HG03342 (cell line): ENCODE measurements around the gene GTF3C5.
"Not testable (repeated sequence)": the region's sequence is repeated elsewhere in the genome, so short reads cannot be mapped to it uniquely, and the experiment has no call there.

ENCODE experiments used
- ATAC-seq: cut with Tn5 transposase; IDR thresholded peaks from one replicate; pipeline ENCODE4 v1.9.1; 2021; ENCODE audit warnings: mild to moderate bottlenecking, moderate library complexity; ENCODE audit not compliant: unreplicated experiment

GTF3C5 gene

DNA sequence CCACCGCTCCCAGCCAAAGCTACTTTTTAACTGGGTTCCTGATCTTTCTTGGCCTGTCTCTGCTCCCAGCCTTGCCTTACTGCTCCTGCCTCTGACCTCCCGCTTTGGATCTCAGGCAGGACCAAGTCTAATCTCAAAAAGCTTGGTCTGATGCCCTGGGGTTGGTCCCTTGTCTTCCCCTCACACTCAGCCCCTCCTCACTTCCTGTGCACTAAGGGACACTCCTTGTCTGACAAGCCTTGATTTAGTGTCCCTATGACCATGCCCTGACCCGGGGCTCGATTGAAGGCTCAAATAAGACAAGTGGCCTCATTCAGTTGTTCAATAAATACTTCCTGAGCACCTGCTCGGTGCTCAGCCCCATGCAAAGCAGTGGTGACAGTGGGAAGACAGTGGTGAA is 3.7 kb upstream of the GTF3C5 start:
- ATAC-seq, result no peak

DNA sequence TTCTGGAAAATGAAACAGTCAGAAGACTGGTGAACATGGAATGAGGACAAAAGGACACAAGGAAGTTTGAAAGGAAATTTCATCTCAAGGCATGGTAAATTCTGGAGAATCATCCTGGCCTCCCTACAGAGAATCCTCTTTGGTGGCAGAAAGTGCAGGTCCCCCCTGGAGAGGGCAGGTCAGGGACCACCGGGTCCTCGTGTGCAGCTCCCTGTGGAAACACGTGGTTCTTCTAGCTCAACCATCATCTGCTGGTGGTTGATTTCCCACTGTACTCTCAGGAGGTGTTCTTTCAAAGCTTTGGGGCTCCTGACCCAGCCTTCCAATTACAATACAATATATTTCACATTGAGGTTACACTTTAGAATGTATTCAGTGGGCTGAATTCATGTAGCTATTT is 2.6 kb upstream of the GTF3C5 start:
- no peak for ATAC-seq

DNA sequence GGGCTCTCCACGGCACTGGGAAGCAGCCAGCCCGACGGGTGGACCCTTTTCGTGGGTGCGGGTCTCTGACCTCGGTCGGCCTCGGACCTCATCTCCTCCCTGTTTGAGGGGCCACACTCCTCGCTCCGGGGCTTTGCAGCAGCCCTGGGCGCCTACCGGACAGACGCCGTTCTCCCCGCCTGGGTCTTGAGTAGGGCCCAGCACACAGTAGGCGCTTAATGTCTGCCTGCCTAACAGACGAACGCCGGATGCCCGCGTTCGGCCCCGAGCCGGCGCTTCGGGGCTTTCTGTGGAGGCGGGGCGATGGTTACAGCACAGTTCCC is 842 bp upstream of the GTF3C5 start:
- ATAC-seq, result peak; percentile 16

DNA sequence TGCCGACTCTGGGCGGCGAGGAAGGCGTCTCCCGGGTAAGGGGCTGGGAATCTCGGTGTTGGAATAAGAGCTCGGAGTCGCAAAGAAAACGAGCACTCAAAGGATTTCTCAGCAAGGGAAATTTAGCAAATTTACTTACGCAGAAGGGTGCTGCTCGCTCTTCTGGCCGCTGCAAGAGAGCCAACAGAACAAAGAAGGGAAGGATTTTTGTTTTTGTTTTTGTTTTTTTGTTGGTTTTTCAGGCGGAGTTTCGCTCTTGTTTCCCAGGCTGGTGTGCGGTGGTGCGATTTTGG is 279 bp downstream of the GTF3C5 start:
- ATAC-seq, result no peak

DNA sequence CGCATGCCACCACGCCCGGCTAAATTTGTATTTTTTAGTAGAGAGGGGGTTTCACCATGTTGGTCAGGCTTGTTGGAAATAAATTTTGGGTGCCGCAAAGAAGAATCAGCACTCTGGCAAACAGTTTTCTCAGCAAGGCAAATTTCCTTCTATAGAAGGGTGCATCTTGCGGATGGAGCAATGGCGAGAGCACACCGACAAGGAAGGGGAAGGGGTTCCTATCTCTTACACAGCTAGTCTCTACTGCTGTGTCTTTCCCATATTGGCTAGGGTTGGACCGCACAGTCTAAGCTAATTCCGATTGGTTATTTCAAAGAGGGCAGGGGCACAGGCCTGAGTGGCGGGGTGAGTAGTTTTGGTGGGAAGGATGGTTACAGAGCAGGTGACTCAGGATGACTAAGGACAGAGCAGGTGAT is 707 bp downstream of the GTF3C5 start:
- ATAC-seq, result no peak

DNA sequence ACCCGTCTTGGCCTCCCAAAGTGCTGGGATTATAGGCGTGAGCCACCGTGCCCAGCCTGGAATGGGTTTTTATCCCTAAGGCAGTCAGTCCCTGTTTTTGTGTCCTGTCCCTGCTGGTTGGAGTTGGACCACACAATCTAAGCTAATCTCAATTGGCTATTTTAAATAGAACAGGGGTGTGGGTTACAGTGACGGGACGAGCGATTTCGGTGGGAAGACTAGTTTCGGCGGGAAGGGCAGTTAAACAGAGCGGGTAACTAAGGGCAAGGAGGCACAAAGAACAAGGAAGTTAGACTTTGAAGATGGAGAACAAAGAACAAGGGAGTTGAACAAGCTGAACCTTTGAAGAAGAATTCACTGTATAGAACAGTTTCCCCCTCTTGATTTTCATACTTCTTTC is 1.4 kb downstream of the GTF3C5 start:
- ATAC-seq, result no peak

DNA sequence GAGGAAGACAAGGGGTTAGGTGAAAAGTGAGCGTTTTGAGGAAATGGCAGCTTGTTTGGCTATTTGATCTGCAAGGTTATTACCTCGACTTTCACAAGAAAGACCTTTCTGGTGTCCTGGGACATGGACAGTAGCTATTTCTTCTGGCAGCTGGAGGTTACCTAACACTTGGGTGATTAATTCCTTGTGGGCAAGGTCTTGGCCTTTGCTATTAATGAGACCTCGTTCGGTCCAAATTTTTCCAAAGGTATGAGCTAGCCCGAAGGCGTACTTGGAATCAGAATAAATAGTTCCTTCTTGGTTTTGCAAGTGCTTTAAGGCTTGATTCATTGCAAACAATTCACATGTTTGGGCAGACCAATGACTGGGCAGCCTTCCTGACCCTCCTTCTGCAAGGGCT is 4.9 kb downstream of the GTF3C5 start:
- no peak for ATAC-seq

DNA sequence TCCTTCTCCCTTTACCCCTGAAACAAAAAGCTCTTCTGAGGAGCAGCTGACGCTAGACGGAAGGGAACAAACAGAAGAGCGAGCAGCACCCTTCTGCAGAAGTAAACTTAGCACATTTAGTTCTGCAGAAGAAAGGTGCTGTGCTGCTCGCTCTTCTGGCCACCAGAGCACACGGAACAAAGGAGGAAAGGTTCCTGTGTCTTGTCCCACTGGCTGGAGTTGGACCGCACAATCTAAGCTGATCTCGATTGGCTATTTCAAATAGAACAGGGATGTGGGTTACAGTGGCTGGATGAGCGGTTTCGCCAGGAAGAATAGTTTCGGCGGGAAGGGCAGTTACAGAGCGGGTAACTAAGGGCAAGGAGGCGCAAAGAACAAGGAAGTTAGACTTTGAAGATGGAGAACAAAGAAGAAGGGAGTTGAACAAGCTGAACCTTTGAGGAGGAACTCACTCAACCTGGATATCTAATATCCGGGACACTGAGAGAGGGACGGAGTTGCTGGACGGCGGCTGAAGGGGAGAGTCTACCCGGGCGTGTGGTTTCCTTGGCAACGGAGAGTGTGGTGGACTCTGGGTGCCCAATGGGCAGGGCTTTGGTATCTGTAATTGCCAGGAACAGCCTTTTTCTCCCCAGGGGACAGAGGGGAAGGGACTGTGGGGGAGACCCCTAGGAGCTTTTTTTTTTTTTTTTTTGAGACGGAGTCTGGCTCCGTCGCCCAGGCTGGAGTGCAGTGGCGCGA is 7.1 kb downstream of the GTF3C5 start:
- no peak for ATAC-seq

DNA sequence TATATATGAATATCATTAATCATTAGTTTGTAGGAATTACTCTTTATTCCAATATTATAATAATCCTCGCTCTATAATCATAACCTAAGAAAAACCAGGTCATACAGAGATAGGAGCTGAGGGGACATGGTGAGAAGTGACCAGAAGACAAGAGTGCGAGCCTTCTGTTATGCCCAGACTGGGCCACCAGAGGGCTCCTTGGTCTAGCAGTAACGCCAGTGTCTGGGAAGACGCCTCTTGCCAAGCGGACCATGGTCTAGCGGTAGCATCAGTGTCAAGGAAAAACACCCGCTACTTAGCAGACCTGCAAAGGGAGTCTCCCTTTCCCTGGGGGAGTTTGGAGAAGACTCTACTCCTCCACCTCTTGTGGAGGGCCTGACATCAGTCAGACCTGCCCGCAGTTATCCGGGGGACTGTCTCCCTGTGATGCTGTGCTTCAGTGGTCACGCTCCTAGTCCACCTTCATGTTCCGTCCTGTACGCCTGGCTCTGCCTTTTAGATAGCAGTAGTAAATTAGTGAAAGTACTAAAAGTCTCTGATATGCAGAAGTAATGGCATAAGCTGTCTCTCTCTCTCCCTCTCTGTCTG is 10.2 kb downstream of the GTF3C5 start:
- ATAC-seq, result not testable (repeated sequence)

DNA sequence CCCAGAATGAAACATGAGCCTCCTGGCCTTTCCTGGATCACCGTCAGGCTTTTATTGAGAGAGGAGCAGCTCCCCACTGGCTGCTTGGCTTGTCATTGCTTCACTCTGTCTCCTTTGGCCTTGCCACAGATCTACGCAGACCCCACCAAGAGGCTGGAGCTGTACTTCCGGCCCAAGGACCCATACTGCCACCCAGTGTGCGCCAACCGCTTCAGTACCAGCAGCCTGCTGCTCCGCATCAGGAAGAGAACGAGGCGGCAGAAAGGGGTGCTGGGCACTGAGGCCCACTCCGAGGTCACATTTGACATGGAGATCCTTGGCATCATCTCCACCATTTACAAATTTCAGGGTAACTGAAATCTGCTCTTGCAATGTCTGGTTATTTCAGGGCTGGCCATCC is 11.2 kb downstream of the GTF3C5 start:
- no peak for ATAC-seq

DNA sequence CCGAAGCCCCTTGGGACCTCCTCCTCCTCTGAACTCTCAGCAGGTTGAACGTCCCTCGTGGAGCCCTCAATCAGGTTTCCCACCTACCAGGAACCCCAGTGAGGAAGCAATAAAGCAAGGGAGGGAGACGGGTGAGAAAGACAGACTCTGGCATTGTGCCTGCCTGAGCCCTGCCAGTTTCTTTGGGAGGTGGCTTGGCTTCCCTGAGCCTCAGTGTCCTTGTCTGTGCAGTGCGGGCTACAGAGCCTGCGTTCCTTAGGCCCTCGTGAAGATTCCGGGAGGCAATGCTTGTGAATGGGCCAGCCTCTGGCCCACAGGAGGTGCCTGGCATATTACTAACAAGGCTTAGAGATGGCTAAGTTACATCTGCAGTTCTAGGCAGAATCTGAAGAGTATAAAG is 11.9 kb downstream of the GTF3C5 start:
- ATAC-seq, result no peak

DNA sequence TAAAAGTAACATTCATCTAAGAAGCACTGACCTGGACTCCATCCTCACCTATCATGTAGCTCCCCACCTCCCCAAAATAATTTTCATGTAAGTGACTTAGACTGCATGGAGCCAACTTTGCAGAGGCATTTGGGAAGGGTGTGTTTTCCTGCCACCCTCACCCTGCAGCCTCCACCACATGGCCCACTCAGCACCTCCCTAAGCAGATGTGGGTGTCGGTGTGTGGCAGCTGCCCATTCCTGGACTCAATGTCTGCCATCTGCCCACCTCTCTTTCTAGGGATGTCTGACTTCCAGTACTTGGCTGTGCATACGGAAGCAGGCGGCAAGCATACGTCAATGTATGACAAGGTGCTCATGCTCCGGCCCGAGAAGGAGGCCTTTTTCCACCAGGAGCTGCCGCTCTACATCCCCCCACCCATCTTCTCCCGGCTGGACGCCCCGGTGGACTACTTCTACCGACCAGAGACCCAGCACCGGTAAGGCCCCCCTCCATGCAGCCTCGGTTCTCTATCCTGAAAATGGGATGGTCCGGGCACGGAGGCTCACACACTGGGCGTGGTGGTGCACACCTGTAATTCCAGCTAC is 12.7 kb downstream of the GTF3C5 start:
- ATAC-seq, result no peak

DNA sequence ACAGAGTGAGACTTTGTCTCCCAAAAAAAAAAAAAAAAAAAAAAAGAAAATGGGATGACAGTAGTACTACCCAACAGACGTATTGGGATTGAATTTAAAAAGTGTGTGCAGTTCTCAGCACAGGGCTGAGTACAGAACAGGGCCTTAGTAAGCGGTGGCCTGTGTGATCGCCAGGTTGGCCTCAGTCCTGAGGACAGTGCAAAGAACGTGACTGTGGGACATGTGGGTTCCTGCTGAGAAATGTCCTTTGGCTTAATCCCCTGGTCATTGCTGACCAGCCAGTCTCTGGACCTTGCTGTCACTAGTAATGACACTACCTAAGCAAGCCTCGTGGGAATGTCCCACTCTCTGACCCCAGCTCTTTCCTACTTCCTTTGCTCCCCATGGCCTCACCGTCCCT is 13.3 kb downstream of the GTF3C5 start:
- no peak for ATAC-seq

DNA sequence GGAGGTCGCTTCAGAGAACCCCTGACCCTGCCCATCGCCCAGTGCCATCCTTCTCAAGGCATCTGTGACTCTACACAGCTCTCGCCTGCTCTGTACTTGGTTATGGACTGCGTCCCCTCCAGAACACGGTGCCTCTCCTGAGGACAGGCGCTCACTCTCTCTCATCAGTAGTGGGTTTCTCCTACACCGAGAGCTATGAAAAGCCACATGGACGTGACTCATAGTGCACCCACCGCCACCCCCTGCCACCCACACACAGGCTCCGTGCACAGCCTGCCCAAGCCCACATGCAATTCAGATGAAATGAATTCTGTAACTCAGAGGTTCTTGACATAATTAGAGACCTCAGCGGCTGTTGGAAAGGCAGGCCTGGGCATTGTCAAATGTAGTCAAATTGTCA is 13.9 kb downstream of the GTF3C5 start:
- ATAC-seq, result no peak

DNA sequence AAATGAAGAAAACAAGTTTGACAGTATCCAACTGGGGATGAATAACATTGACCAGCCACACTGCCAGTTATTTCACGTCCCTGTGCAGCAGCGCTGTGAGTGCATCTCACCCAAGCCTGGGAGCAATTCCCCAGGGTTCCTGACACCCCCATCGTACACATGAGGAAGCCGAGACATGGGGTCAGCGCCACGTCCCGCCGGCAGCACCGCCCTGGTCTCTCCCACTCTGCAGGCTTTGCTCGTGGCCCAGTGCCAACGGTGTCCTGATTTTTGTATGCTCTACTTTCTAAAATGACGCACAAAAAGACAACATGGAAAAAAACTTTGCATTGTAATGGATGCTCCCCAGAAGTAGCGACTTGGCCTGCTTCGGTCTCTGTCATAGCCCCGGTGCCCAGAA is 14.3 kb downstream of the GTF3C5 start:
- no peak for ATAC-seq

DNA sequence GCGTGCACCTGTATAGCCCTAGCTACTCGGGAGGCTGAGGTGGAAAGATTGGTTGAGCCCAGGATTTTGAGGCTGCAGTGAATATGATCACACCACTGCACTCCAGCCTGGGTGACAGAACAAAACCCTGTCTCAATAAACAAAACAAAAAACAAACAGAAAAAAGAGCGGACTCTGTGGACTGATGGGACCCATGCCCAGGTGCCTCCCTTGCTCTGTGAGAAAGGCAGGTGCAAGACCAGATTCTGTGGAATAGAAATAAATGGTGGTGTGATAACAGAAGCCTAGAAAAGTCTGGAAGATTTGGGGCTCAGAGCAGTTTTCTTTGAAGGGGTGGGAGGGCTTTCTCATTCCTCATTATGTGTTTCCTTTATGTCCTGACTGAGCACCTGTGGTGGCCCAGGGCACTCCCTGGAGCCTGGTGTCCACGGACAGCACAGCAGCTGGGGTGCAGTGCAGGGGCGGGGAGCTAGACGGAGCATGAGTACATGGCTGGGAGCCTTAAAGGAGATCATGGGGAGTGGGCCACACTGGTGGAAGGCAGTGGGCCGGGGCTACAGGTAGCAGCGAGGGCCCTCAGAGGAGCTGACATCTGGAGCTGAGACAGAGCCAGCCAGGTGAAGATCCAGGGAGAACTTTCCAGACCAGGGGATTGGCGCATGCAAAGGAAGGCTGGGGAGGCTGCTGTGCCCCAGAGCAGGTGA is 15.6 kb downstream of the GTF3C5 start:
- ATAC-seq, result no peak

DNA sequence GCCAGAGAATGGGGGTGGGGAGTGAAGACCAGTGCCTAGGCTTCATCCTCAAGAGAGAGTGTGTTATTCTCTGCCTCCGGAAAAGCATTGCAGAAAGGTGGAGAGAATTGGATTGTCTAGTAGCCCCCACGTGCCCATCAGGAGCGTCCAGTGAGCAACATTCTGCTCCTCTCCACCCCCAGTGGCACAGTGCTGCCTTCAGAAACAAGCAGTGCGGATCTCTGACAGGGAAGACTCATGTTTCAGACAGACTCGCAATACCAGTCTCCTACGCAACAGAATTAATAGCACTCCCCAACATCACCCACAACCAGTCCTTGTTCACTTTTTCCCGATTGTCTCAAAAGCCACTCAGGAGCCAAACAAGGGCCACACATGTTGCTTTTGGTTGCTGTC is 16.1 kb downstream of the GTF3C5 start:
- ATAC-seq, result no peak

DNA sequence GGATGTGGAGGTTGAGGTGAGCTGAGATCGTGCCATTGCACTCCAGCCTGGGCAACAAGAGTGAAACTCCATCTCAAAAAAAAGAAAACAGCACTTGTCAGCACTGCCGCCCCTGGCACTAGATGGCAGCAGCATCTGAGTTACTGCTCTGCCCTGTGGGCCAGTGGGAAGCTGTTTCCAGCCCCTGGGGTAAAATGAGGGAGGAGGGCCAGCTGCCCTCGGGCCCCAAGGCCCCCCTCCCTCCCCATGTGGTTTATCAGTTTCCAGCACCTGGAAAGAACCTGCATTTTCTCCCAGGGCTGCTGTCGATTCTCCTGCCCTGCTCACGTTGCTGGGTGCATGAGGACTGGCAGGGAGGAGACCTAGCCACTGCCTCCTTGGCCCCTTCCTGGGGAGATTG is 17.8 kb downstream of the GTF3C5 start:
- ATAC-seq, result no peak

DNA sequence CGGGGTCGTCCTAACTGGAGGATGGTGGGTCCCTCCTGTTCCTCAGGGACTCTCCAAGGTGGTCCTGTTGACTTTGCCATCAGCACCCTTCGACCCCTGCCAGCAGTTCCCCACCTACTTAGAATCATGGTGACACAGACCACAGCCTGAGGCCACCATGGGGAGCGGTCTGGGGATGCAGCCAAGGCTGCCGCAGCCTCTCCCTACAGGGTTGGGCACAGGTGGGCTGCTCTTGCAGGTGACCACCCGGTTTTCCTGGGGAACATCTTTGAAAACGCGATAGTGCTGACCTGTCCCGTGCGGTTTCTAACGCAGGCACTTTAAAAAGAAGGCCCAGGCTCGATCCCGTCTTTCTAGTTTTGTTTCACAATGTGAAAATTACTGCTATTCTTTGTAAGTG is 18.2 kb downstream of the GTF3C5 start:
- no peak for ATAC-seq

DNA sequence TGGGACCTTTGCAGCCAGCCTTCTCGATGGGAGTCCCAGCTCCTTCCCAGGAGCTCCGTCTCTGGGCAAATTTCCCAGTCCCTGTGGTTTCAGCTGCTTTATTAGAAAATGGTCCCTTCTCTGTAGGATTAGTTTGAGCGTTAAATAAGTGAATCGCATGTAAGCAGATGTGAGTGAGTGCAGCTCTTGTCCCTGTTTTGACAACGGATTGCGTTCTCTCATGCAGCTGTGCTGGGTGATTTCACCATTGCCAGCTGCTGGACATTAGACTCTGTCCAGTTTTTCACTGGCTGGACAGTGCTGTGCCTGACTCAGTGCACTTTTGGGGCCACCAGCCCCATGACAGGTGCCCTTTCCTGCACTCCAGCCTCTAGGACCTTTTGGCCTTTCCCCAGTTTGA is 19.3 kb downstream of the GTF3C5 start:
- ATAC-seq, result no peak

DNA sequence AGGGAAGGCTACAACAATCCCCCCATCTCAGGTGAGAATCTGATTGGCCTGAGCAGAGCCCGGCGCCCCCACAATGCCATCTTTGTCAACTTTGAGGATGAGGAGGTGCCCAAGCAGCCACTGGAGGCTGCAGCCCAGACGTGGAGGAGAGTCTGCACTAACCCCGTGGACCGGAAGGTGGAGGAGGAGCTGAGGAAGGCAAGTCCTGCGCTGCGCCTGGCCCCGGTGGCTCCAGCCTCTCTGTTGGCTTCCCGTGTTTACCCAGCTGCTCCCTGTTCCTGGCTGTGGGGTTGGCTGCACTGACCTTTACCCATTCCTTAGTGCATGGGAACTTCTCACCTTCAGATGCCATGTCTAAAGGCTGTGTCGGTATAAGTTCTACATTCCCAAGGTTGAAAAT is 20.0 kb downstream of the GTF3C5 start:
- no peak for ATAC-seq

DNA sequence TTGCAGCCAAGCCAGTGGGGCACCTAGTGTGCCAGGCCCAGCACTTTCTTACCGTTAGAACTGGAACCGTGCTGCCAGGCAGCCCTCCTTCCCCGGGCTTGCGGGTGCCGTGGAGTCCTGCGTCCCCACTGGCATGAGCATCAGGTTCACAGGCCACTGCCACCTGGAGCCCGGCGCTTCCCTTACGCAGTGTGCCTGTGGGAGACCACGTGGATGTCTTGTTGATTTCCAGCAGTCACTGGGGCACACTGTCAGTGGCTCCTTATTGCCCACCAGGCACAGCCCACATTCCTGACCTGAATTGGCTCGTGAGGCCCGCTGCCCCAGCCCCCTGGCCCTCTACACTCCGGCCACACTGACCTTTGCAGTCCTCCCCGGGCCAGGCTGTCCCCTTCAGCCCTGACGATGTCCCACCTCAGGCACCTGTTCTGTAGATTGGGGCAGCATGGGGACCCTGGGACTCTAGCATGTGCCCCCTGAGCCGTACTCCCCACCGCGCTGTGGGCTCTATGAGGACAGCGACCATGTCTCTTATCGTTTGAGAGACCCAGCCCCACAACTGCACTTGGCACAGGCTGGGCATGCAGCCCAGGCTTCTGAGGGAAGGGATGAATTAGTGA is 20.6 kb downstream of the GTF3C5 start:
- ATAC-seq, result no peak
